Tibial artery (tissue), 4 donors: ENCODE measurements around the gene CREB3L1.

Source experiments
- DNase-seq, 2 donors: peaks; one replicate each; pipeline ENCODE4 v3.0.0-alpha.2; 2019
- H3K27ac ChIP-seq, 2 donors: fragments of 200-600 bp; sonication (generic) in 1 of 2; 1 replicate in 1 of 2; 2 replicates in 1 of 2; pipeline ENCODE4 v1.5.1; 2018 to 2019; ENCODE audit warnings: mild to moderate bottlenecking in 1 of 2
- H3K27me3 ChIP-seq, 2 donors: fragments of 200-600 bp; sonication (generic) in 1 of 2; one replicate each; pipeline versions ENCODE4 v1.5.1 to v1.6.0; 2016 to 2019
- H3K36me3 ChIP-seq, 3 donors: fragments of 200-600 bp; sonication (generic) in 2 of 3; one replicate each; pipeline ENCODE4 v1.5.1; 2016 to 2019; ENCODE audit warnings: mild to moderate bottlenecking in 2 of 3
- H3K4me1 ChIP-seq, 4 donors: fragments of 200-600 bp; sonication (generic) in 2 of 4; 1 replicate in 3 of 4; 2 replicates in 1 of 4; pipeline ENCODE4 v1.5.1; 2016 to 2019
- H3K4me3 ChIP-seq, 2 donors: fragments of 200-600 bp; sonication (generic) in 1 of 2; 1 replicate in 1 of 2; 2 replicates in 1 of 2; pipeline ENCODE4 v1.5.1; 2018 to 2019; ENCODE audit warnings: mild to moderate bottlenecking in 2 of 2
- H3K9me3 ChIP-seq, 3 donors: fragments of 200-600 bp; sonication (generic) in 1 of 3; one replicate each; pipeline ENCODE4 v1.5.1; 2016 to 2019
- CTCF ChIP-seq, 2 experiments: fragments of 200-600 bp in 1 of 2; fragments of 450-650 bp in 1 of 2; IDR thresholded peaks; one replicate each; pipeline ENCODE4 v1.5.1; 2017 to 2019; ENCODE audit warnings: antibody characterized with exemption in 2 of 2, mild to moderate bottlenecking in 1 of 2, moderate library complexity in 1 of 2
- intact Hi-C: fragments of 100-400 bp; cut with DNase I; formaldehyde crosslinking; loops from one replicate; pipeline ENCODE4 v1.15.0; 2023; ENCODE audit warnings: low total_unique reads

CREB3L1 gene

GRCh38 chr11:46293066-46293465 lies 15.6 kb downstream of the CREB3L1 start:
- no peaks in the 10 kb centered on the region for H3K36me3 ChIP-seq

GRCh38 chr11:46293641-46294103 lies 16.2 kb downstream of the CREB3L1 start:
- Histone ChIP-seq H3K27ac (no peak overlapping the region), H3K9me3 (no peaks in the 10 kb centered on the region), H3K36me3 (no peaks in the 10 kb centered on the region), H3K4me3 (no peak overlapping the region), H3K27me3 (peaks cover 0 to 26% of the 10 kb centered on the region in 2 donors), H3K4me1 (peaks cover 2 to 44% (median 27%) of the 10 kb centered on the region in 4 donors)
- intact Hi-C loops = no loop called here
- no peak for DNase-seq
- TF ChIP-seq CTCF (IDR thresholded peaks at IDR 0.05) = no peak

More at GRCh38 chr11:46293066-46293465, 15.6 kb downstream of the CREB3L1 start:
- peaks cover 0 to 30% of the 10 kb centered on the region in 2 donors for H3K27me3 ChIP-seq
- TF ChIP-seq CTCF (IDR thresholded peaks at IDR 0.05) = no peak
- no peak overlapping the region for H3K4me3 ChIP-seq
- H3K27ac ChIP-seq = no peak overlapping the region
- H3K4me1 ChIP-seq = peaks cover 2 to 44% (median 27%) of the 10 kb centered on the region in 4 donors
- H3K9me3 ChIP-seq = no peaks in the 10 kb centered on the region
- intact Hi-C loops = no loop called here
- no peak for DNase-seq

GRCh38 chr11:46294365-46295309 lies 17.2 kb downstream of the CREB3L1 start:
- Histone ChIP-seq H3K27me3 (peaks cover 0 to 23% of the 10 kb centered on the region in 2 donors), H3K36me3 (no peaks in the 10 kb centered on the region), H3K4me3 (peak overlapping the region; percentile 48 to 56), H3K9me3 (no peaks in the 10 kb centered on the region), H3K4me1 (peaks cover 2 to 44% (median 27%) of the 10 kb centered on the region in 4 donors), H3K27ac (no peak overlapping the region)
- DNase-seq = no peak
- no peak for TF ChIP-seq CTCF (IDR thresholded peaks at IDR 0.05)
- intact Hi-C loops = no loop called here

- H3K4me1 ChIP-seq = peaks cover 2 to 44% (median 27%) of the 10 kb centered on the region in 4 donors
- no peaks in the 10 kb centered on the region for H3K36me3 ChIP-seq
- no peaks in the 10 kb centered on the region for H3K9me3 ChIP-seq
- peaks cover 0 to 21% of the 10 kb centered on the region in 2 donors for H3K27me3 ChIP-seq
- TF ChIP-seq CTCF (IDR thresholded peaks at IDR 0.05) = no peak
- H3K4me3 ChIP-seq = peak overlapping the region; percentile 48 to 56
- no peak overlapping the region for H3K27ac ChIP-seq
- peak; percentile 65 to 80 for DNase-seq
- intact Hi-C loops = no loop called here
Measured at GRCh38 chr11:46295312-46296058, 18.0 kb downstream of the CREB3L1 start.

GRCh38 chr11:46296059-46296527 lies 18.6 kb downstream of the CREB3L1 start:
- Histone ChIP-seq H3K9me3 (no peaks in the 10 kb centered on the region), H3K36me3 (no peaks in the 10 kb centered on the region), H3K4me3 (peak overlapping the region; percentile 48 to 56), H3K27ac (no peak overlapping the region), H3K4me1 (peaks cover 2 to 40% (median 25%) of the 10 kb centered on the region in 4 donors), H3K27me3 (peaks cover 0 to 21% of the 10 kb centered on the region in 2 donors)
- intact Hi-C loops = no loop called here
- no peak for TF ChIP-seq CTCF (IDR thresholded peaks at IDR 0.05)
- no peak for DNase-seq
